Endothelial cell (in vitro differentiated cells): ENCODE measurements around the gene ADH1C. TPM values are rescaled to one million over a fixed set of nuclear protein-coding genes. Genes with fewer than 3 reads are reported as not detected.

Experiments used
- DNase-seq: peaks from one replicate; pipeline ENCODE4 v3.0.0; 2021; ENCODE audit warnings: low spot score
- H3K27ac Mint-ChIP-seq: one replicate; pipeline ENCODE4 v1.8.0; 2021; ENCODE audit warnings: mixed read lengths, inconsistent platforms; ENCODE audit not compliant: unreplicated experiment
- H3K27me3 Mint-ChIP-seq: one replicate; pipeline ENCODE4 v1.8.0; 2021; ENCODE audit warnings: mild to moderate bottlenecking, moderate library complexity, mixed read lengths, inconsistent platforms; ENCODE audit not compliant: unreplicated experiment
- H3K36me3 Mint-ChIP-seq: one replicate; pipeline ENCODE4 v1.8.0; 2021; ENCODE audit warnings: mild to moderate bottlenecking, low read depth, mixed read lengths, inconsistent platforms; ENCODE audit not compliant: unreplicated experiment
- H3K4me1 Mint-ChIP-seq: one replicate; pipeline ENCODE4 v1.8.0; 2021; ENCODE audit warnings: mild to moderate bottlenecking, mixed read lengths, inconsistent platforms; ENCODE audit not compliant: unreplicated experiment
- H3K4me3 Mint-ChIP-seq: one replicate; pipeline ENCODE4 v1.8.0; 2021; ENCODE audit warnings: mild to moderate bottlenecking, mixed read lengths, inconsistent platforms; ENCODE audit not compliant: unreplicated experiment
- H3K9me3 Mint-ChIP-seq: one replicate; pipeline ENCODE4 v1.8.0; 2021; ENCODE audit warnings: mixed read lengths, inconsistent platforms; ENCODE audit not compliant: unreplicated experiment
- CTCF ChIP-seq: fragments of 200-600 bp; sonication (generic); IDR thresholded peaks from one replicate; pipeline ENCODE4 v1.5.0; 2021; ENCODE audit warnings: antibody characterized with exemption; ENCODE audit not compliant: unreplicated experiment
- total RNA-seq: library from RNA; stranded (reverse); fragmentation: NEBNext Ultra II Directional; extraction: Animal tissue kit (Norgen Biotek cat#: 25700); gene quantifications from one replicate; pipeline ENCODE4 v1.2.1, GENCODE V29; 2021; ENCODE audit not compliant: unreplicated experiment

ADH1C gene
- total RNA-seq, 1 donor from 2014 or later, result not detected

GRCh38 chr4:99394896-99395295 is 42.4 kb upstream of the ADH1C start:
- no peaks in the 10 kb centered on the region for H3K9me3 Mint-ChIP-seq
- no peak overlapping the region for H3K27ac Mint-ChIP-seq
- H3K4me1 Mint-ChIP-seq, result no peaks in the 10 kb centered on the region
- DNase-seq, result no peak
- H3K36me3 Mint-ChIP-seq, result no peaks in the 10 kb centered on the region
- no peak for TF ChIP-seq CTCF
- no peak overlapping the region for H3K4me3 Mint-ChIP-seq
- H3K27me3 Mint-ChIP-seq, result no peaks in the 10 kb centered on the region

DNA sequence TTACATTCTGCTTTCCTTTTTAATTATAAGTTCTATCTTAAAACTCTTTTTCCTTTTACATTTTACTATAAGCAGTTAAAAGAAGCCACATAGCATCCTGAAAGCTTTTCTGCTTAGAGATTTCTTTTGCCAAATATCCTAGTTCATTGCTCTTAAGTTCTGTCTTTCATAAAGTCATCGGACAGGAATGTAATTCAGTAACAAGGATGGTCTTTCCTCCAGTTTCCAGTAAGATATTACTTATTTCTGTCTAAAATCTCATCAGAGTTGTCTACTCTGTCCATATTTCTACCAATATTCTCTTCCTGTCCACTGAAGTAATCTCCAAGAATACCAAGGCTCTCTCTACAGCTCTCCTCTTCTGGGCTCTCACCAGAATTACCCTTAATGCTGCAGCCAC is 37.5 kb upstream of the ADH1C start:
- no peaks in the 10 kb centered on the region for H3K4me1 Mint-ChIP-seq
- no peak for DNase-seq
- no peak overlapping the region for H3K27ac Mint-ChIP-seq
- no peak overlapping the region for H3K4me3 Mint-ChIP-seq
- H3K27me3 Mint-ChIP-seq, result peaks cover 1% of the 10 kb centered on the region
- no peaks in the 10 kb centered on the region for H3K36me3 Mint-ChIP-seq
- TF ChIP-seq CTCF, result no peak
- H3K9me3 Mint-ChIP-seq, result no peaks in the 10 kb centered on the region

DNA sequence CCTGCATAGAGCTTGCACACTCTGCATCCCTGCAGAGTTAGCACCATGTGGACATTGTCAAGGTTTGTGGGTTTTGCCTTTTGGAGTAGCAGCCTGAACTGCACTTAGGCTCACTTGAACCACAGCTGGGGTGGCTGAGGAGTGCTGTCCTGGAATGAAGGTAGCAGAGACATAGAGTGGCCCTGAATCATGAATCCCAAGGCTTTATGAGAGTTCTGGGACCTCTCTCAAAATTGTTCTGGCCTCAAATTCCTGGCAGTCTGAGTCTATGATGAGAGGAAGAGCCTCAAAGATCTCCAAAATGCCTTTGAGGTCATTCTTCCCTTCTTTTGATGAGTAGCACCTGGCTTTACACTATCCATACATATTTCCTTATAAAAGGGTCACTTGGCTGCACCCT is 37.1 kb upstream of the ADH1C start:
- H3K36me3 Mint-ChIP-seq, result no peaks in the 10 kb centered on the region
- H3K27ac Mint-ChIP-seq, result no peak overlapping the region
- TF ChIP-seq CTCF, result no peak
- no peaks in the 10 kb centered on the region for H3K9me3 Mint-ChIP-seq
- H3K4me1 Mint-ChIP-seq, result no peaks in the 10 kb centered on the region
- no peak overlapping the region for H3K4me3 Mint-ChIP-seq
- DNase-seq, result no peak
- H3K27me3 Mint-ChIP-seq, result peaks cover 1% of the 10 kb centered on the region

DNA sequence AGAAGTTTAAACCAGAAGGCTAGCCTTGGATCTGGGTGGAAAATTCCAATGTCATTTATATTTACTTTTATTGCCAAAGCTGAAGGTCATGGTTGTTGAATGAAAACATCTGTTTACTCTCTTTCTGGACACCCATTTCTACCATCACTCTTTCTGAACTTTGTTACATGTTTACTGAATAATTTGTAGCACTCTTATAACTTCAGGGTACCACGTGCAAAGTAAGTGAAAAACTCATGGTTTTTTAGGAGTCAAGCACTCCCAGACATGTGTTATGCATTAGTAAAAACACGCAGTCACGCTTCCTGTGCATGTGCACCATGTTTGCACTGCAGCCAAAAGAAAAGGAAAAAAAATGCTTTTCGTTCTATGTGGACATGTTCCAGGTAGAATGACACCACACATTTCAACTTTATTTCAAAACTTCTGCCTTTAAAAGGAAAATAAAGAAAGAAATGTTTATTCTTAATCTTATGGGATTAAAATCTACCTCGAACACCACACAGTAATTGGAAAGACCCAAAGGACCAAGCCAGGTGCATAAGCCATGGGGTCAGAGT is 31.4 kb upstream of the ADH1C start:
- Mint-ChIP-seq H3K4me1 (peaks cover 9% of the 10 kb centered on the region), H3K27ac (no peak overlapping the region), H3K9me3 (no peaks in the 10 kb centered on the region), H3K36me3 (no peaks in the 10 kb centered on the region), H3K27me3 (peaks cover 3% of the 10 kb centered on the region), H3K4me3 (no peak overlapping the region)
- DNase-seq, result no peak
- TF ChIP-seq CTCF, result no peak

DNA sequence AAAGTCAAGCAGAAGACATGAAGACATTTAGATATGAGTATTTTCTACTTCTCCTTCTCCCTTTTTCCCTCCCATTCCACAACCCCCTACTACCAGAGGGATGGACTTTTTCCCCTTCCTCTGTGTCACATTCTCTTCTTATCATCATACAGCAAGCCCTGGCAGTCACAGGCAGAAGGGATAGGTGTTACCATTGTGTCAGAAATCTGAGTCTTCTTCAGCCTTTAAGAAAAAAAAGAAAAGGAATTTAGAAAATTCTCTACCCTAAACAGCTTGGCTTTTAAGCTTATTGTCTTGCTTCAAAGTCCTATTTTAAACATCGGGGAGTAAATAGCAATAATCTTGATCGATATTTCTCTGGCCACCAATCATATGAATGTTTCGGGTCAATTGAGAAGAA is 30.9 kb upstream of the ADH1C start:
- no peak overlapping the region for H3K27ac Mint-ChIP-seq
- no peaks in the 10 kb centered on the region for H3K36me3 Mint-ChIP-seq
- peaks cover 9% of the 10 kb centered on the region for H3K4me1 Mint-ChIP-seq
- no peak for TF ChIP-seq CTCF
- H3K27me3 Mint-ChIP-seq, result peaks cover 3% of the 10 kb centered on the region
- DNase-seq, result no peak
- no peak overlapping the region for H3K4me3 Mint-ChIP-seq
- no peaks in the 10 kb centered on the region for H3K9me3 Mint-ChIP-seq
